Measurements from ENCODE around the gene RRAS. TPM values are rescaled to one million over a fixed set of nuclear protein-coding genes. Genes with fewer than 3 reads are reported as not detected.

Gene RRAS
- total RNA-seq, 1 donor from 2014 or later, result 28.6 TPM

DNA sequence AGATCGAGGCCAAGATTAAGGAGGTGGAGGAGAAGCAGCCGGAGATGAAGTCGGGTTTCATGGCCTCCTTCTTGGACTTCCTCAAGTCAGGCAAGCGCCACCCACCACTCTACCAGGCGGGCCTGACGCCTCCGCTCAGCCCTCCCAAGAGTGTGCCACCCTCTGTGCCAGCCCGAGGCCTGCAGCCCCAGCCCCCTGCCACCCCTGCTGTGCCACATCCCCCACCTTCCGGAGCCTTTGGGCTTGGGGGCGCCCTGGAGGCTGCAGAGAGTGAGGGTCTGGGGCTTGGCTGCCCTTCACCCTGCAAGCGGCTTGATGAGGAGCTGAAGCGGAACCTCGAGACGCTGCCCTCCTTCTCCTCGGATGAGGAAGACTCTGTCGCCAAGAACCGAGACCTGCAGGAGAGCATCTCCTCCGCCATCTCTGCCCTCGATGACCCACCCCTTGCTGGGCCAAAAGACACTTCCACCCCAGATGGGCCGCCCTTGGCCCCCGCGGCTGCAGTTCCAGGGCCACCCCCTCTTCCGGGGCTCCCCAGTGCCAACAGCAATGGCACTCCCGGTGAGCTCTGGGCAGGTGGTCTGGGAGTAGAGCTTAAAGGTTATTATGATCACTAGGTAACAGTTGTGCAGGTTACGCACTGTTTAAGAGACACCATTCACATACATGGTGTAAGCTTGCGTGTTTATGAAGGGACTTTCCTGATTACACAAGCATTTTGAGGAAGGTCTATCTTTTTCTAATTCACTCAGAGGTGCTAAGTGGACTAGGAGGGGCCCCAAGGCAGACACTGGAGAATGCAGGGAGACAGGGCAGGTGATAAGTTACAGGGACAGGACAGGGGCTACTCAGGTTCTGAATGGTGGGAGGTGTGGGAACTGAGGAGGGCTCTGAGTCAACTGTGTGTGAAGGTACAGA, 40.3 kb downstream of the RRAS start:
- TF ChIP-seq, protein P1, sequence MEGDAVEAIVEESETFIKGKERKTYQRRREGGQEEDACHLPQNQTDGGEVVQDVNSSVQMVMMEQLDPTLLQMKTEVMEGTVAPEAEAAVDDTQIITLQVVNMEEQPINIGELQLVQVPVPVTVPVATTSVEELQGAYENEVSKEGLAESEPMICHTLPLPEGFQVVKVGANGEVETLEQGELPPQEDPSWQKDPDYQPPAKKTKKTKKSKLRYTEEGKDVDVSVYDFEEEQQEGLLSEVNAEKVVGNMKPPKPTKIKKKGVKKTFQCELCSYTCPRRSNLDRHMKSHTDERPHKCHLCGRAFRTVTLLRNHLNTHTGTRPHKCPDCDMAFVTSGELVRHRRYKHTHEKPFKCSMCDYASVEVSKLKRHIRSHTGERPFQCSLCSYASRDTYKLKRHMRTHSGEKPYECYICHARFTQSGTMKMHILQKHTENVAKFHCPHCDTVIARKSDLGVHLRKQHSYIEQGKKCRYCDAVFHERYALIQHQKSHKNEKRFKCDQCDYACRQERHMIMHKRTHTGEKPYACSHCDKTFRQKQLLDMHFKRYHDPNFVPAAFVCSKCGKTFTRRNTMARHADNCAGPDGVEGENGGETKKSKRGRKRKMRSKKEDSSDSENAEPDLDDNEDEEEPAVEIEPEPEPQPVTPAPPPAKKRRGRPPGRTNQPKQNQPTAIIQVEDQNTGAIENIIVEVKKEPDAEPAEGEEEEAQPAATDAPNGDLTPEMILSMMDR (IDR thresholded peaks at IDR 0.05; ENCODE audit: unreplicated experiment), result no peak
- Mint-ChIP-seq H3K27me3 (ENCODE audit: low read depth) (no peaks in the 10 kb centered on the region), H3K36me3 (peaks cover 29% of the 10 kb centered on the region), H3K9me3 (no peaks in the 10 kb centered on the region), H3K27ac (no peak overlapping the region), H3K4me3 (no peak overlapping the region), H3K4me1 (no peaks in the 10 kb centered on the region)
- DNase-seq (ENCODE audit: low spot score in 2 of 2, unreplicated experiment in 2 of 2), result no peak

DNA sequence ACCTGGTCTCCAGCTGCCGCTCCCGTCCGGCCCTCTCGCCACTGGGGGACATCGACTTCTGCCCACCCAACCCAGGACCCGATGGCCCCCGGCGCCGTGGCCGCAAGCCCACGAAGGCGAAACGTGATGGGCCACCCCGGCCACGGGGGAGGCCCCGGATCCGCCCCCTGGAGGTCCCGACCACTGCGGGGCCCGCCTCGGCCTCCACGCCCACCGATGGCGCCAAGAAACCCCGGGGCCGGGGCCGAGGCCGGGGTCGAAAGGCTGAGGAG, 42.3 kb downstream of the RRAS start:
- Mint-ChIP-seq H3K27ac (no peak overlapping the region), H3K4me3 (no peak overlapping the region), H3K9me3 (no peaks in the 10 kb centered on the region), H3K36me3 (peaks cover 21% of the 10 kb centered on the region), H3K4me1 (peaks cover 14% of the 10 kb centered on the region), H3K27me3 (ENCODE audit: low read depth) (no peaks in the 10 kb centered on the region)
- TF ChIP-seq, protein P1 (IDR thresholded peaks at IDR 0.05; ENCODE audit: unreplicated experiment), result no peak
- no peak for DNase-seq (ENCODE audit: low spot score in 2 of 2, unreplicated experiment in 2 of 2)

DNA sequence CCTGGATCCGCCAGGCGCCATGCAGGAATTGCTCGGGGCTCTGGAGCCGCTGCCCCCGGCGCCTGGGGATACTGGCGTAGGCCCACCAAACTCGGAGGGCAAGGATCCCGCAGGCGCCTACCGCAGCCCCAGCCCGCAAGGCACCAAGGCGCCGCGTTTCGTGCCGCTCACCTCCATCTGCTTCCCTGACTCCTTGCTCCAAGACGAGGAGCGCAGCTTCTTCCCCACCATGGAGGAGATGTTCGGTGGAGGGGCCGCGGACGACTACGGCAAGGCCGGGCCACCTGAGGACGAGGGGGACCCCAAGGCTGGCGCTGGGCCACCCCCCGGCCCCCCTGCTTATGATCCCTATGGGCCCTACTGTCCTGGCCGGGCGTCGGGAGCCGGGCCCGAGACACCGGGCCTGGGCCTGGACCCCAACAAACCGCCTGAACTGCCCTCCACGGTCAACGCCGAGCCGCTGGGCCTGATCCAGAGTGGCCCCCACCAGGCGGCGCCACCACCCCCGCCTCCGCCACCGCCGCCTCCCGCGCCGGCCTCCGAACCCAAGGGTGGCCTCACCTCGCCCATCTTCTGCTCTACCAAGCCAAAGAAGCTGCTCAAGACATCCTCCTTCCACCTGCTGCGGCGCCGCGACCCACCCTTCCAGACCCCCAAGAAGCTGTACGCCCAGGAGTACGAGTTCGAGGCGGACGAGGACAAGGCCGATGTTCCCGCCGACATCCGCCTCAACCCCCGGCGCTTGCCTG, 42.8 kb downstream of the RRAS start:
- Mint-ChIP-seq H3K4me1 (peaks cover 20% of the 10 kb centered on the region), H3K36me3 (peaks cover 20% of the 10 kb centered on the region)

DNA sequence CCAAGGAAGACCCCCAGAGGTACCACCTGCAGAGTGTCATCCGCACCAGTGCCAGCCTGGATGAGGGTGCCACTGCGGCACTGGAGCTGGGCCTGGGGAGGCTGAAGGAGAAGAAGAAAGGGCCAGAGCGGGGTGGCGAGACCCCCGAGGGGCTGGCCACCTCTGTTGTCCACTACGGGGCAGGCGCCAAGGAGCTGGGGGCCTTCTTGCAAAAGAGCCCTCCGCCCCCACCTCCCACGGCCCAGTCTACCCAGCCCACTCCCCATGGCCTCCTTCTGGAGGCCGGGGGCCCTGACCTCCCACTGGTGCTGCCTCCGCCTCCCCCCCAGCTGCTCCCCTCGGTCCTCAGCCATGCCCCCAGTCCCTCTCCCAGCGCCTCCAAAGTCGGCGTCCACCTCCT, 43.5 kb downstream of the RRAS start:
- H3K9me3 Mint-ChIP-seq, result no peaks in the 10 kb centered on the region
- H3K36me3 Mint-ChIP-seq, result peaks cover 15% of the 10 kb centered on the region
- H3K4me3 Mint-ChIP-seq, result no peak overlapping the region
- H3K4me1 Mint-ChIP-seq, result peaks cover 20% of the 10 kb centered on the region
- H3K27me3 Mint-ChIP-seq (ENCODE audit: low read depth), result no peaks in the 10 kb centered on the region
- no peak for DNase-seq (ENCODE audit: low spot score in 2 of 2, unreplicated experiment in 2 of 2)
- H3K27ac Mint-ChIP-seq, result no peak overlapping the region
- TF ChIP-seq, protein P1 (IDR thresholded peaks at IDR 0.05; ENCODE audit: unreplicated experiment), result no peak

More for the DNA sequence above, 42.8 kb downstream of the RRAS start:
- no peak overlapping the region for H3K27ac Mint-ChIP-seq
- H3K27me3 Mint-ChIP-seq (ENCODE audit: low read depth), result no peaks in the 10 kb centered on the region
- no peaks in the 10 kb centered on the region for H3K9me3 Mint-ChIP-seq
- TF ChIP-seq, protein P1 (IDR thresholded peaks at IDR 0.05; ENCODE audit: unreplicated experiment), result no peak
- no peak for DNase-seq (ENCODE audit: low spot score in 2 of 2, unreplicated experiment in 2 of 2)
- H3K4me3 Mint-ChIP-seq, result no peak overlapping the region

DNA sequence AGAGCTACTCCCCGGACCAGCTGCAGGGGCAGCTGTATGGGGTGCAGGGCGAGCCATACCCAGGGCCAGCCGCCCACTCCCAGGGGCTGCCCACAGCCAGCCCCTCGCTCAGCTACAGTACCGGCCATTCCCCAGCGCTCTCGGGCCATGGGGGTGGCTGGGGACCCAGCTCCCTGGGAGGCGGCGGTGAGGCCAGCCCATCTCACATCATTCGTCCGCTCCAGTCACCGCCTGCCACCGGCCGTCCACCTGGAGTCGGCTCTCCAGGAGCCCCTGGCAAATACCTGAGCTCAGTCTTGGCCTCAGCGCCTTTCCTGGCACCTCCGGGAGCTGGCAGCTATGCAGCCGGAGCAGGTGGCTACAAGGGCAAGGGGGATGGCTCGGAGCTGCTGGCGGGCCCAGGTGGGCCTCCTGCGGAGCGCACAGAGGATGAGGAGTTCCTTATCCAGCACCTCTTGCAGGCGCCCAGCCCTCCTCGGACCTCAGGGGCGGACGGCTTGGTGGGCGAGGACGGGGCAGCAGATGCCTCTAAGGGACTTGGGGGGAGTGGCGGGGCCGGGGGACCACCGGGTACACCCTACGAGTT, 44.0 kb downstream of the RRAS start:
- H3K27me3 Mint-ChIP-seq (ENCODE audit: low read depth), result no peaks in the 10 kb centered on the region
- peaks cover 12% of the 10 kb centered on the region for H3K36me3 Mint-ChIP-seq
- TF ChIP-seq, protein P1 (IDR thresholded peaks at IDR 0.05; ENCODE audit: unreplicated experiment), result no peak
- H3K4me1 Mint-ChIP-seq, result peaks cover 20% of the 10 kb centered on the region
- H3K9me3 Mint-ChIP-seq, result no peaks in the 10 kb centered on the region
- H3K4me3 Mint-ChIP-seq, result no peak overlapping the region
- DNase-seq (ENCODE audit: low spot score in 2 of 2, unreplicated experiment in 2 of 2), result no peak
- H3K27ac Mint-ChIP-seq, result no peak overlapping the region
